DLD1 (cell line): Measurements from ENCODE around the gene ACE.

Experiments used
- in situ Hi-C: cut with HindIII; loops from 2 replicates; pipeline ENCODE4 v1.10.0; 2017; ENCODE audit warnings: low sequenced_read_pairs

The ACE gene

GRCh38 chr17:63490858-63491400 is 14.1 kb downstream of the ACE start:
- in situ Hi-C loops = no loop called here

- in situ Hi-C loops = no loop called here
These were observed 14.6 kb downstream of the ACE start for GRCh38 chr17:63491413-63491812.

GRCh38 chr17:63491977-63492618 is 15.2 kb downstream of the ACE start:
- in situ Hi-C loops = no loop called here

GRCh38 chr17:63492940-63493339 is 16.1 kb downstream of the ACE start:
- in situ Hi-C loops = no loop called here

- in situ Hi-C loops = no loop called here
These were observed 16.6 kb downstream of the ACE start for GRCh38 chr17:63493411-63493810.

- in situ Hi-C loops = no loop called here
These were observed 17.6 kb downstream of the ACE start for GRCh38 chr17:63494300-63494928.

GRCh38 chr17:63495491-63495890 is 18.6 kb downstream of the ACE start:
- in situ Hi-C loops = no loop called here

GRCh38 chr17:63496177-63496576 is 19.3 kb downstream of the ACE start:
- in situ Hi-C loops = no loop called here

- in situ Hi-C loops = no loop called here
These were observed 20.0 kb downstream of the ACE start for GRCh38 chr17:63496663-63497400.

GRCh38 chr17:63497708-63498483 is 21.0 kb downstream of the ACE start:
- in situ Hi-C loops = no loop called here

GRCh38 chr17:63498626-63499195 is 21.9 kb downstream of the ACE start:
- in situ Hi-C loops = no loop called here

- in situ Hi-C loops = no loop called here
These were observed 23.9 kb downstream of the ACE start for GRCh38 chr17:63500543-63501390.

- in situ Hi-C loops = no loop called here
These were observed 26.5 kb downstream of the ACE start for GRCh38 chr17:63503341-63503705.

- in situ Hi-C loops = no loop called here
These were observed 27.4 kb downstream of the ACE start for GRCh38 chr17:63504261-63504660.

GRCh38 chr17:63505341-63505740 is 28.5 kb downstream of the ACE start:
- in situ Hi-C loops = no loop called here

- in situ Hi-C loops = no loop called here
These were observed 29.8 kb downstream of the ACE start for GRCh38 chr17:63506627-63507026.

- in situ Hi-C loops = no loop called here
These were observed 34.5 kb downstream of the ACE start for GRCh38 chr17:63511331-63511730.

GRCh38 chr17:63512388-63512787 is 35.5 kb downstream of the ACE start:
- in situ Hi-C loops = no loop called here

GRCh38 chr17:63512896-63513644 is 36.2 kb downstream of the ACE start:
- in situ Hi-C loops = no loop called here
